Measurements from ENCODE around the gene EPB41L5. TPM values are rescaled to one million over a fixed set of nuclear protein-coding genes. Genes with fewer than 3 reads are reported as not detected.

EPB41L5 gene
- total and polyA plus RNA-seq, 9 donors, result 9.3 to 39.5 (median 27.1) TPM

GRCh38 chr2:120052597-120052996 lies 39.7 kb downstream of the EPB41L5 start:
- WGBS, 3 donors, result 40 to 54% (median 43%) methylated on average over 2 of the region's 2 CpGs
- Histone ChIP-seq H3K27me3 (no peaks in the 10 kb centered on the region), H3K27ac (no peak overlapping the region), H3K4me1 (ENCODE audit: insufficient read depth) (no peaks in the 10 kb centered on the region), H3K4me3 (no peak overlapping the region), H3K9me3 (peaks cover 0 to 5% of the 10 kb centered on the region in 2 donors), H3K36me3 (no peaks in the 10 kb centered on the region)
- no peak for TF ChIP-seq CTCF (IDR thresholded peaks at IDR 0.05)
- no peak for TF ChIP-seq EP300 (IDR thresholded peaks at IDR 0.05)
- TF ChIP-seq POLR2A (IDR thresholded peaks at IDR 0.05), result no peak
- DNase-seq, result no peak
- intact Hi-C loops (cut with DNase I), result no loop called here

- peaks cover 0 to 5% of the 10 kb centered on the region in 2 donors for H3K9me3 ChIP-seq
- no peaks in the 10 kb centered on the region for H3K4me1 ChIP-seq (ENCODE audit: insufficient read depth)
- DNase-seq, result no peak
- intact Hi-C loops (cut with DNase I), result no loop called here
- no peak overlapping the region for H3K27ac ChIP-seq
- H3K4me3 ChIP-seq, result no peak overlapping the region
- H3K36me3 ChIP-seq, result no peaks in the 10 kb centered on the region
- no peak for TF ChIP-seq CTCF (IDR thresholded peaks at IDR 0.05)
- no peak for TF ChIP-seq POLR2A (IDR thresholded peaks at IDR 0.05)
- TF ChIP-seq EP300 (IDR thresholded peaks at IDR 0.05), result no peak
- H3K27me3 ChIP-seq, result no peaks in the 10 kb centered on the region
- 77 to 97% (median 97%) methylated on average over 3 of the region's 3 CpGs for WGBS, 3 donors
Observed at GRCh38 chr2:120053891-120054290, 41.0 kb downstream of the EPB41L5 start.

GRCh38 chr2:120059483-120059882 lies 46.6 kb downstream of the EPB41L5 start:
- DNase-seq, result no peak
- Histone ChIP-seq H3K4me1 (ENCODE audit: insufficient read depth) (no peaks in the 10 kb centered on the region), H3K36me3 (no peaks in the 10 kb centered on the region), H3K27ac (no peak overlapping the region), H3K9me3 (no peaks in the 10 kb centered on the region), H3K27me3 (no peaks in the 10 kb centered on the region), H3K4me3 (no peak overlapping the region)
- TF ChIP-seq CTCF (IDR thresholded peaks at IDR 0.05), result no peak
- no peak for TF ChIP-seq EP300 (IDR thresholded peaks at IDR 0.05)
- TF ChIP-seq POLR2A (IDR thresholded peaks at IDR 0.05), result no peak
- intact Hi-C loops (cut with DNase I), result no loop called here
- WGBS, 3 donors, result 89 to 90% (median 90%) methylated on average over 8 of the region's 8 CpGs

- Histone ChIP-seq H3K27ac (no peak overlapping the region), H3K9me3 (no peaks in the 10 kb centered on the region), H3K27me3 (no peaks in the 10 kb centered on the region), H3K4me1 (ENCODE audit: insufficient read depth) (no peaks in the 10 kb centered on the region), H3K36me3 (no peaks in the 10 kb centered on the region), H3K4me3 (no peak overlapping the region)
- DNase-seq, result no peak
- no peak for TF ChIP-seq CTCF (IDR thresholded peaks at IDR 0.05)
- TF ChIP-seq EP300 (IDR thresholded peaks at IDR 0.05), result no peak
- no peak for TF ChIP-seq POLR2A (IDR thresholded peaks at IDR 0.05)
- WGBS, 3 donors, result 93 to 99% (median 99%) methylated on average over 2 of the region's 2 CpGs
- intact Hi-C loops (cut with DNase I), result no loop called here
Observed at GRCh38 chr2:120060088-120060623, 47.3 kb downstream of the EPB41L5 start.

Data from ovary (tissue), 9 donors.